Stimulated activated CD8-positive, alpha-beta memory T cell treated with anti-CD3 and anti-CD28 coated beads, Interleukin-12 subunit alpha, Interleukin-12 subunit beta, amount 100 ng/mL, for 24 hours (primary cell): ENCODE results near the gene NAB1.
"Not testable (repeated sequence)": the region's sequence is repeated elsewhere in the genome, so short reads cannot be mapped to it uniquely, and the experiment has no call there.

Experiments
- DNase-seq: peaks from one replicate; pipeline ENCODE4 v3.0.0-alpha.2; 2020; ENCODE audit errors: extremely low read depth

Gene NAB1

GRCh38 chr2:190670182-190670946 lies 21.5 kb downstream of the NAB1 start:
- no peak for DNase-seq

- DNase-seq = no peak
These were observed 26.2 kb downstream of the NAB1 start for GRCh38 chr2:190674966-190675650.

- no peak for DNase-seq
These were observed 28.4 kb downstream of the NAB1 start for GRCh38 chr2:190677255-190677654.

DNA sequence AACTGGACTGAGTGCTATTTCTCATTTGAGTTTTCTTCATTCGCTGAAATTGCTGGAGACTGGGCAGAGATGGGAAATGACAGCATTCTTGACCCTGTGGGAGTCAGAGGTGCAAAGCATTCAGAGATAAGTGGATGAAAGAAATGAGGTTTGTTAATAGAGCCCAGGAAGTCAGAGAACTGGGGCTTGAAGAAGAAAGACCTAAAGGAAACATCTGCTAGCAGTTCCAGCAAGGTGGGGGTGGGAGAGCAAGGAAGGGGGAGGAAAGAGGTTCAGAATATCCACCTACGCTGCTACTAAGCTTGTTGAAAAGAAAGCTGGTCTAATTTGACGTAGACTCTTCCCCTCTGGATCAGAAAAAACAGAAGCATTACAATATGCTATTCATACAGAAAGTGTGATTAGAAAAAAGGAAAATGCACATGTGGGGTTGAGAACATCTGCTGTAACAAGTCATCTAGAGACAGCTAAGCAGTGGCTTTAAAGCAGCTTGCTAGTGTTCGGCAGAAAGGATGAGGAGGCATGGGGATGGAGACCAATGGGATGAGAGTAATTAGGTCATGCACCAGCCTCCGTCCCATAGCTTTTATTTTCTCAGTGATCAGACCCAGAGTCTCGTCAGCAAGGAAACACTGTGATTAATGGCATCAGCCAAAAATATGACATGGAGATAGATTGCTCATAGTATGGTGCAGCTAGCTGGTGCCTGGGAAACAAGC lies 29.7 kb downstream of the NAB1 start:
- DNase-seq = no peak

DNA sequence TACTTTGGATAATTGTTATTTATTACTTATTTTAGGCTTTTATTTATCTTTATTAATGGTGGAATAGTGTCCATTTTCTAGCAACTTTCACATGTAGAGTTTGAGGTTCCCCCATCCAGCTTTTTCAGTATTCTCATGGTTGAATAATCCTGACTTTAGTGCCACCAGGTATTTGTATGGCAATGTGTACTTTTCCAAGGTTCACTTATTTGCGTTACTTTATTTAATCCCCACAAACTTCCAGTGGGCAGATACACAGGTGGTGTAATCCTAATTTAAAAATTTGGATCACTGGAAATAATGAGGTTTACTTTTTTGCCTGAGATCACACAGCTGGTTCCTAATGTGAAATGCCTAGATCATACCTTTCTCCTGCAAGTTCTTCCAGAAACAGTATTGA lies 30.5 kb downstream of the NAB1 start:
- no peak for DNase-seq

- no peak for DNase-seq
These were observed 31.1 kb downstream of the NAB1 start for GRCh38 chr2:190679813-190680591.

GRCh38 chr2:190682168-190682567 lies 33.3 kb downstream of the NAB1 start:
- DNase-seq = no peak

DNA sequence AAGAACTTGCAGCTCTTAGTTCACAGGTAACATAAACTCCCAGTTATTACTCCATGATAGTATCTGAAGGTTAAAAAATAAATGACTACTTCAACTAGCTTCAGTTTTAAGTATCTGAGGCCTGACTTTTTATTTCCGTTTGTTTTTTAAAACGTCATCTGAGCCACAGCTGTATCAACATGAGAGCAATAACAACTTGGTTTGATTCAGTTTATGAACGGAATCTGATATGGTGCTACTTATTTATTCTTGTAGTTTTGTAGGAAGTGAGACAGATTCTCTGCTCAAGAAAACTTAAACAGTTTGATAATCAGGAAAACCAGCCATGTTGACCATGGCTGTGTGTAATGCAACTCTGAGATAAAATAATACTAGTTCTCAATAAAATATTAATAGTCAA lies 34.9 kb downstream of the NAB1 start:
- no peak for DNase-seq

GRCh38 chr2:190684931-190685330 lies 36.0 kb downstream of the NAB1 start:
- DNase-seq = no peak

DNA sequence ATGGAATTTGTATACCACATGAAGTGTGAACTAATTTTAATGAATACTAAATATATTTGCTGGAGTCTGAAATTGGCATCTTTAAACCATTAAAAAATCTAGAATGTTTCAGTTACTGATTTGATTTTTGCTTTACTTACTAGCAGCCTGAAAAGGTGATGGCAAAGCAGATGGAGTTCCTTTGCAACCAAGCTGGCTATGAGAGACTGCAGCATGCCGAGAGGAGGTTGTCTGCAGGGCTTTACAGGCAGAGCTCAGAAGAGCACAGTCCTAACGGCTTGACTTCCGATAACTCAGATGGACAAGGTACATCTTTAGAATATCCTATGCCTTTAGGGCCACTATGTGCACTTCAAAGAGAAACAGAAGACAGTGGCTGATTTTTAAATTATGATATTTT lies 36.5 kb downstream of the NAB1 start:
- no peak for DNase-seq

- DNase-seq = no peak
These were observed 44.8 kb downstream of the NAB1 start for GRCh38 chr2:190693533-190694232.

DNA sequence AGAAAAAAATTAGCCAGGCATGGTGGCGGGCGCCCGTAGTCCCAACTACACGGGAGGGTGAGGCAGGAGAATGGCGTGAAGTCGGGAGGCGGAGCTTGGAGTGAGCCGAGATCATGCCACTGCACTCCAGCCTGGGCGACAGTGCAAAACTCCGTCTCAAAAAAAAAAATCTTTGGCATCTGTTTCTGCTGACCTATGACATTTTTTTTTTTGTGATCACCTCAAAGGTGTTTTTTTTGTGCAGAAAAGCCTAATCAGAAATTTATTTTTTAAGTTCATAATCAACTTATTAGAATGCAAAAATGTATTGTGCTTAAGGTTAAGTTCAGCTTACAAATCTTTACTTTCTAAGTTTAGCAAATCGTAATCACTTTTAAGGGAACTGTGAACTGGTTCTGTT lies 45.6 kb downstream of the NAB1 start:
- no peak for DNase-seq

- DNase-seq = no peak
These were observed 46.9 kb downstream of the NAB1 start for GRCh38 chr2:190695739-190696138.

DNA sequence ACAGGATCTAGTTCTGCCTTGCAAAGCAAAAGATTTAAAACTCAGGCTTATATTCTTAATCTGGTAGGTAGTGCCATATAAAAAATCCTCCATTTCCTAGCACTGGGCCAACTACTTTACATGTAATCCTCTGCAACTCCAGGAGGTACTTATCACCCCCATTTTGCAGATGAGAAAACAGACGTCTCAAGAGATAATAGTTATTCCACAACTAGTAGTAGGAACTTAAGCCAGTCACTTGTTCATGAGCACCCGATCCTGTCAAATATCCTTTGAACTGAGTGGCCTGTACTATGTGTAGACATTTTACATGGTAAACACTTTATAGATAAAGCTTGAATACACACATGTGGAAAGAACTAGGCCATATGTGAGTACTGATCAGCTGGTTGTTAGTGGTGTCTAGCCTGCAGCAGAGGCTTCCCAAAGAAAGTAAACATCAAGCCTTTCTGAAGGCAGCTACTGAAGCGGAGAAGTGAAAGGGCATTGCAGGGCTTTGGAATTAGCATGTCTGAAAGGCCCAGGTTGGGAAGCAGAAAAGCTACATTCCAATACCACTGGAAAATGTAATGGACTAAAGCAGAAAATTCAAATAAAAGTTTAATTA lies 48.0 kb downstream of the NAB1 start:
- DNase-seq = no peak

DNA sequence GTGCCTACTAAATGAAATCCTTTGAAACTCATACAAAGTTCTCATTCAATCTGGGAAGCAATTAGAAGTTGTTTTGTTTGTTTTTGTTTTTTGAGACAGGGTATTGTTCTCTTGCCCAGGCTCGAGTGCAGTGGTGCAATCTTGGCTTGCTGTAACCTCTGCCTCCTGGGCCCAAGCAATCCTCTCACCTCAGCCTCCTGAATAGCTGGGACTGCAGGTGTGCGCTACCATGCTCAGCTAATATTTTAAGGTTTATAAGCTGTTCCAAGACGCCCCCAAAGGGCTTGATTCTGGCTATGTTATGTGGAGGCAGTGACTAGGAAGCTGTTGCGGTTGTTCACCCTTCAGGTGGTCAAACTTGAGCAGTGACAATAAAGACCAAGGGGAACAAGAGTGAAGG lies 48.5 kb downstream of the NAB1 start:
- no peak for DNase-seq

- DNase-seq = no peak
These were observed 50.0 kb downstream of the NAB1 start for GRCh38 chr2:190698895-190699294.

DNA sequence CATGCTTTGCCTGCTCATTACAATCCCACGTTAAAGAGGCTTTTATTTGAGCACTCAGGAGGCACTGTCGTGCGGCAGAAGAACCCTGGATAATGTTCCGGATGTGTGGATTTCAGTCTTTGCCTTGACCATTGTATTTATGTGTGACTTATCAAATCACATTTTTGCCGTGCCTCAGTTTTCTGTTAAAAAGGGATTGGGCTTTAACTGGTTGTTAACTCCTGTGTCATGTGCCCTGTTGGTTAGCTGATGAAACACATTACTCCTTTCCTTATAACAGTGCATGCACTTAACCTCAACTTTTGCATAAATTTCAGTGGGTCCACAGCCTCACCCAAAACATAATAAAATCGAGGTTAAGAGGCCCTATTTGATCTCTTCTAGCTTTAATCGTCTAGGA lies 52.7 kb downstream of the NAB1 start:
- DNase-seq = no peak

GRCh38 chr2:190705280-190705679 lies 56.4 kb downstream of the NAB1 start:
- DNase-seq = no peak

DNA sequence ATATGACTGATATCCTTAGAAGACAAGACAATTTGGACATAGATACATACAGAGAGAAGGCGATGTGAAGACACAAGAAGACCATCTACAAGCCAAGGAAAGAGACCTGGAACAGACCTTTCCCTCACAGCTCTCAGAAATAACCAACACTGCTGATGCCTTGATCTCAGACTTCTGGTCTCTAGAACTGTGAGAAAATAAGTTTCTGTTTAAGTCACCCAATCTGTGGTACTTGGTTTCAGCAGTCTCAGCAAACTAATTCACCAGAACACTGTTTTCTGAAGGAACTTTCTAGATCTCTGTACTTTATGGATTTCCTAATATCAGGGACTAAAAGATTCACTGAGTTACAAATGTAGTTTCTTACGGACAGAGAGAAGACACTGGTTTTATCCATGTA lies 58.8 kb downstream of the NAB1 start:
- DNase-seq = no peak

DNA sequence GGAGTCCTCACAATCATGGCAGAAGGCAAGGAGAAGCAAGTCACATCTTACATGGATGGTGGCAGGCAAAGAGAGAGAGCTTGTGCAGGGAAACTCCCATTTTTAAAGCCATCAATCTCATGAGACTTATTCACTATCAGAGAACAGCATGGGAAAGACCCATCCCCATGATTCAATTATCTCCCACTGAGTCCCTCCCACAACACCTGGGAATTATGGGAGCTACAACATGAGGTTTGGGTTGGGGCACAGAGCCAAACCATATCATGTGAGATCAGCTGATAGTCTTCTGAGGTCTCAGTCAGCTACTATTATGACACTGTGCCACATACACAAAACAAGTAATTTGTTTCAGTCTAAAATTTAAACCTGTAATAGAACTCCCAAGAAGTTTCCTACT lies 59.8 kb downstream of the NAB1 start:
- not testable (repeated sequence) for DNase-seq

DNA sequence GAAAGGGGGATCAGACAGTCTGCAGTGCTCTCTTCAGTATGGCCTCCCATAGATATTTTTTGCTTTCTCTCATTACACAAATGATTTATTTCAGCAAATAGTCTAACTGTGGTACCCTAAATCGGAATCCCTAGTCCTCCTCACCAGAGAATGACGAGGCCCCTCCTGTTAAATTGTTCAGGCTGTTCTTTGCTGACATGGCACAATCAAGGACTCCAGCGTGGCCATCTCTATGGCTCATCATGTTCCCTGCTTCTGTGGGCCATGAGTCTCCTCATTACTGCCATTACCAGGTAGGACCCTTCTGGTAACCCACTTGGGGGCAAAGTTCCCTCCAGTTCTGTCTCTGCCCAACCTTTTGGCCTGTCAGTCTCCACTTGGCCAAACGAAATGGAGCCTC lies 62.2 kb downstream of the NAB1 start:
- no peak for DNase-seq
